ENCODE results near the gene ETS1. TPM values are rescaled to one million over a fixed set of nuclear protein-coding genes. Genes with fewer than 3 reads are reported as not detected.

Gene ETS1
- total and polyA plus RNA-seq, 2 experiments from 2014 or later: 25.6 to 52.6 TPM

DNA sequence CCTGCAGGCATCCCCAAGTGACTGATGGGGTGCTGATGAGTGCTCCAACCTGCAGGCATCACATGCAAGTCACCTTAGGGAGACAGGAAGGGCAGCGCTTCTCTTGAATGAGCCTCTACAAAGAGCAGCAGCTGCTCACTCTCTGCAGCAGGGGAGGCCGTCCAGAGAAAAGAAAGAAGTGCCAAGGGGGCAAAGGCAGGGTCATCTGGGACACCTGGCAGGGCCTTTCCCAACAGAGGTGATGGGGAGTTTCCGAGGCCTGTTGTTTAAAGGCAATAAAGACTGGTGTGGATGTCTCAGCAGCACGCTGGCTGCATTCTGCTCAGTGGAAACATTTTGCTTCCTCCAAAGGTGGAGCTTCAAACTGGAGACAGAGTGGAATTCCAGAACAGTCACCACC is 113.7 kb downstream of the ETS1 start:
- peaks cover 3% of the 10 kb centered on the region; the same call in 1 of the 3 replicates for H3K36me3 Mint-ChIP-seq (ENCODE audit: low read depth)
- H2AFZ ChIP-seq: no peak overlapping the region
- no peaks in the 10 kb centered on the region for H3K27me3 Mint-ChIP-seq (ENCODE audit: insufficient read depth, low read depth, poor library complexity)
- H3K4me1 Mint-ChIP-seq: peaks cover 15% of the 10 kb centered on the region; the same call in 2 of the 3 replicates
- no peaks in the 10 kb centered on the region for H3K9me3 Mint-ChIP-seq
- H3K4me3 Mint-ChIP-seq: no peak overlapping the region
- peaks cover 11% of the 10 kb centered on the region; the same call in 1 of the 2 replicates for H3K36me3 ChIP-seq (ENCODE audit: insufficient read depth)
- H3K79me2 ChIP-seq (replicated peaks; ENCODE audit: insufficient read depth): peaks cover 4% of the 10 kb centered on the region; the same call in 1 of the 2 replicates
- H4K20me1 ChIP-seq (replicated peaks; ENCODE audit: insufficient read depth): peaks cover 7% of the 10 kb centered on the region
- no peak for ATAC-seq
- H3K4me2 ChIP-seq: no peak overlapping the region
- H3K27ac Mint-ChIP-seq: no peak overlapping the region
- TF ChIP-seq ZNF331 (CRISPR knock-in tag; IDR thresholded peaks at IDR 0.05; ENCODE audit: low read depth) (no peak), EZH2 (IDR thresholded peaks at IDR 0.05; ENCODE audit: low read depth, unreplicated experiment) (no peak), CREB1 (CRISPR knock-in tag; IDR thresholded peaks at IDR 0.05; ENCODE audit: low read depth) (no peak), STAT1 (IDR thresholded peaks at IDR 0.05; ENCODE audit: unreplicated experiment) (no peak), POLR2AphosphoS5 (IDR thresholded peaks at IDR 0.05; ENCODE audit: low read depth) (no peak), ZNF114 (CRISPR knock-in tag; IDR thresholded peaks at IDR 0.05) (no peak), EZH2phosphoT487 (IDR thresholded peaks at IDR 0.05; ENCODE audit: unreplicated experiment) (no peak), NANOG (IDR thresholded peaks at IDR 0.05; ENCODE audit: borderline replicate concordance) (no peak), JUNB (IDR thresholded peaks at IDR 0.05; ENCODE audit: unreplicated experiment) (no peak)
- TF ChIP-seq, protein P1, sequence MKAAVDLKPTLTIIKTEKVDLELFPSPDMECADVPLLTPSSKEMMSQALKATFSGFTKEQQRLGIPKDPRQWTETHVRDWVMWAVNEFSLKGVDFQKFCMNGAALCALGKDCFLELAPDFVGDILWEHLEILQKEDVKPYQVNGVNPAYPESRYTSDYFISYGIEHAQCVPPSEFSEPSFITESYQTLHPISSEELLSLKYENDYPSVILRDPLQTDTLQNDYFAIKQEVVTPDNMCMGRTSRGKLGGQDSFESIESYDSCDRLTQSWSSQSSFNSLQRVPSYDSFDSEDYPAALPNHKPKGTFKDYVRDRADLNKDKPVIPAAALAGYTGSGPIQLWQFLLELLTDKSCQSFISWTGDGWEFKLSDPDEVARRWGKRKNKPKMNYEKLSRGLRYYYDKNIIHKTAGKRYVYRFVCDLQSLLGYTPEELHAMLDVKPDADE (IDR thresholded peaks at IDR 0.05): no peak
- TF ChIP-seq, protein P2, sequence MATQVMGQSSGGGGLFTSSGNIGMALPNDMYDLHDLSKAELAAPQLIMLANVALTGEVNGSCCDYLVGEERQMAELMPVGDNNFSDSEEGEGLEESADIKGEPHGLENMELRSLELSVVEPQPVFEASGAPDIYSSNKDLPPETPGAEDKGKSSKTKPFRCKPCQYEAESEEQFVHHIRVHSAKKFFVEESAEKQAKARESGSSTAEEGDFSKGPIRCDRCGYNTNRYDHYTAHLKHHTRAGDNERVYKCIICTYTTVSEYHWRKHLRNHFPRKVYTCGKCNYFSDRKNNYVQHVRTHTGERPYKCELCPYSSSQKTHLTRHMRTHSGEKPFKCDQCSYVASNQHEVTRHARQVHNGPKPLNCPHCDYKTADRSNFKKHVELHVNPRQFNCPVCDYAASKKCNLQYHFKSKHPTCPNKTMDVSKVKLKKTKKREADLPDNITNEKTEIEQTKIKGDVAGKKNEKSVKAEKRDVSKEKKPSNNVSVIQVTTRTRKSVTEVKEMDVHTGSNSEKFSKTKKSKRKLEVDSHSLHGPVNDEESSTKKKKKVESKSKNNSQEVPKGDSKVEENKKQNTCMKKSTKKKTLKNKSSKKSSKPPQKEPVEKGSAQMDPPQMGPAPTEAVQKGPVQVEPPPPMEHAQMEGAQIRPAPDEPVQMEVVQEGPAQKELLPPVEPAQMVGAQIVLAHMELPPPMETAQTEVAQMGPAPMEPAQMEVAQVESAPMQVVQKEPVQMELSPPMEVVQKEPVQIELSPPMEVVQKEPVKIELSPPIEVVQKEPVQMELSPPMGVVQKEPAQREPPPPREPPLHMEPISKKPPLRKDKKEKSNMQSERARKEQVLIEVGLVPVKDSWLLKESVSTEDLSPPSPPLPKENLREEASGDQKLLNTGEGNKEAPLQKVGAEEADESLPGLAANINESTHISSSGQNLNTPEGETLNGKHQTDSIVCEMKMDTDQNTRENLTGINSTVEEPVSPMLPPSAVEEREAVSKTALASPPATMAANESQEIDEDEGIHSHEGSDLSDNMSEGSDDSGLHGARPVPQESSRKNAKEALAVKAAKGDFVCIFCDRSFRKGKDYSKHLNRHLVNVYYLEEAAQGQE (IDR thresholded peaks at IDR 0.05; ENCODE audit: unreplicated experiment): no peak
- TF ChIP-seq, protein P3, sequence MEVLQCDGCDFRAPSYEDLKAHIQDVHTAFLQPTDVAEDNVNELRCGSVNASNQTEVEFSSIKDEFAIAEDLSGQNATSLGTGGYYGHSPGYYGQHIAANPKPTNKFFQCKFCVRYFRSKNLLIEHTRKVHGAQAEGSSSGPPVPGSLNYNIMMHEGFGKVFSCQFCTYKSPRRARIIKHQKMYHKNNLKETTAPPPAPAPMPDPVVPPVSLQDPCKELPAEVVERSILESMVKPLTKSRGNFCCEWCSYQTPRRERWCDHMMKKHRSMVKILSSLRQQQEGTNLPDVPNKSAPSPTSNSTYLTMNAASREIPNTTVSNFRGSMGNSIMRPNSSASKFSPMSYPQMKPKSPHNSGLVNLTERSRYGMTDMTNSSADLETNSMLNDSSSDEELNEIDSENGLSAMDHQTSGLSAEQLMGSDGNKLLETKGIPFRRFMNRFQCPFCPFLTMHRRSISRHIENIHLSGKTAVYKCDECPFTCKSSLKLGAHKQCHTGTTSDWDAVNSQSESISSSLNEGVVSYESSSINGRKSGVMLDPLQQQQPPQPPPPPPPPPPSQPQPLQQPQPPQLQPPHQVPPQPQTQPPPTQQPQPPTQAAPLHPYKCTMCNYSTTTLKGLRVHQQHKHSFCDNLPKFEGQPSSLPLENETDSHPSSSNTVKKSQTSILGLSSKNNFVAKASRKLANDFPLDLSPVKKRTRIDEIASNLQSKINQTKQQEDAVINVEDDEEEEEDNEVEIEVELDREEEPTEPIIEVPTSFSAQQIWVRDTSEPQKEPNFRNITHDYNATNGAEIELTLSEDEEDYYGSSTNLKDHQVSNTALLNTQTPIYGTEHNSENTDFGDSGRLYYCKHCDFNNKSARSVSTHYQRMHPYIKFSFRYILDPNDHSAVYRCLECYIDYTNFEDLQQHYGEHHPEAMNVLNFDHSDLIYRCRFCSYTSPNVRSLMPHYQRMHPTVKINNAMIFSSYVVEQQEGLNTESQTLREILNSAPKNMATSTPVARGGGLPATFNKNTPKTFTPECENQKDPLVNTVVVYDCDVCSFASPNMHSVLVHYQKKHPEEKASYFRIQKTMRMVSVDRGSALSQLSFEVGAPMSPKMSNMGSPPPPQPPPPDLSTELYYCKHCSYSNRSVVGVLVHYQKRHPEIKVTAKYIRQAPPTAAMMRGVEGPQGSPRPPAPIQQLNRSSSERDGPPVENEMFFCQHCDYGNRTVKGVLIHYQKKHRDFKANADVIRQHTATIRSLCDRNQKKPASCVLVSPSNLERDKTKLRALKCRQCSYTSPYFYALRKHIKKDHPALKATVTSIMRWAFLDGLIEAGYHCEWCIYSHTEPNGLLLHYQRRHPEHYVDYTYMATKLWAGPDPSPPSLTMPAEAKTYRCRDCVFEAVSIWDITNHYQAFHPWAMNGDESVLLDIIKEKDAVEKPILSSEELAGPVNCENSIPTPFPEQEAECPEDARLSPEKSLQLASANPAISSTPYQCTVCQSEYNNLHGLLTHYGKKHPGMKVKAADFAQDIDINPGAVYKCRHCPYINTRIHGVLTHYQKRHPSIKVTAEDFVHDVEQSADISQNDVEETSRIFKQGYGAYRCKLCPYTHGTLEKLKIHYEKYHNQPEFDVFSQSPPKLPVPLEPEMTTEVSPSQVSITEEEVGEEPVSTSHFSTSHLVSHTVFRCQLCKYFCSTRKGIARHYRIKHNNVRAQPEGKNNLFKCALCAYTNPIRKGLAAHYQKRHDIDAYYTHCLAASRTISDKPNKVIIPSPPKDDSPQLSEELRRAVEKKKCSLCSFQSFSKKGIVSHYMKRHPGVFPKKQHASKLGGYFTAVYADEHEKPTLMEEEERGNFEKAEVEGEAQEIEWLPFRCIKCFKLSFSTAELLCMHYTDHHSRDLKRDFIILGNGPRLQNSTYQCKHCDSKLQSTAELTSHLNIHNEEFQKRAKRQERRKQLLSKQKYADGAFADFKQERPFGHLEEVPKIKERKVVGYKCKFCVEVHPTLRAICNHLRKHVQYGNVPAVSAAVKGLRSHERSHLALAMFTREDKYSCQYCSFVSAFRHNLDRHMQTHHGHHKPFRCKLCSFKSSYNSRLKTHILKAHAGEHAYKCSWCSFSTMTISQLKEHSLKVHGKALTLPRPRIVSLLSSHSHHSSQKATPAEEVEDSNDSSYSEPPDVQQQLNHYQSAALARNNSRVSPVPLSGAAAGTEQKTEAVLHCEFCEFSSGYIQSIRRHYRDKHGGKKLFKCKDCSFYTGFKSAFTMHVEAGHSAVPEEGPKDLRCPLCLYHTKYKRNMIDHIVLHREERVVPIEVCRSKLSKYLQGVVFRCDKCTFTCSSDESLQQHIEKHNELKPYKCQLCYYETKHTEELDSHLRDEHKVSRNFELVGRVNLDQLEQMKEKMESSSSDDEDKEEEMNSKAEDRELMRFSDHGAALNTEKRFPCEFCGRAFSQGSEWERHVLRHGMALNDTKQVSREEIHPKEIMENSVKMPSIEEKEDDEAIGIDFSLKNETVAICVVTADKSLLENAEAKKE (CRISPR knock-in tag; IDR thresholded peaks at IDR 0.05): no peak
- TF ChIP-seq, protein P4, sequence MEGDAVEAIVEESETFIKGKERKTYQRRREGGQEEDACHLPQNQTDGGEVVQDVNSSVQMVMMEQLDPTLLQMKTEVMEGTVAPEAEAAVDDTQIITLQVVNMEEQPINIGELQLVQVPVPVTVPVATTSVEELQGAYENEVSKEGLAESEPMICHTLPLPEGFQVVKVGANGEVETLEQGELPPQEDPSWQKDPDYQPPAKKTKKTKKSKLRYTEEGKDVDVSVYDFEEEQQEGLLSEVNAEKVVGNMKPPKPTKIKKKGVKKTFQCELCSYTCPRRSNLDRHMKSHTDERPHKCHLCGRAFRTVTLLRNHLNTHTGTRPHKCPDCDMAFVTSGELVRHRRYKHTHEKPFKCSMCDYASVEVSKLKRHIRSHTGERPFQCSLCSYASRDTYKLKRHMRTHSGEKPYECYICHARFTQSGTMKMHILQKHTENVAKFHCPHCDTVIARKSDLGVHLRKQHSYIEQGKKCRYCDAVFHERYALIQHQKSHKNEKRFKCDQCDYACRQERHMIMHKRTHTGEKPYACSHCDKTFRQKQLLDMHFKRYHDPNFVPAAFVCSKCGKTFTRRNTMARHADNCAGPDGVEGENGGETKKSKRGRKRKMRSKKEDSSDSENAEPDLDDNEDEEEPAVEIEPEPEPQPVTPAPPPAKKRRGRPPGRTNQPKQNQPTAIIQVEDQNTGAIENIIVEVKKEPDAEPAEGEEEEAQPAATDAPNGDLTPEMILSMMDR (conservative IDR thresholded peaks at IDR 0.05; ENCODE audit: low read depth in 2 of 2): no peak
- DNase-seq (ENCODE audit: low spot score): no peak
- no peaks in the 10 kb centered on the region for H3K9me2 ChIP-seq (ENCODE audit: insufficient read depth)
- H3K27me3 ChIP-seq (ENCODE audit: insufficient read depth): no peaks in the 10 kb centered on the region
- no peak overlapping the region for H3K27ac ChIP-seq (ENCODE audit: low read depth)
- no peaks in the 10 kb centered on the region for H3K4me1 ChIP-seq (ENCODE audit: insufficient read depth)
- no peaks in the 10 kb centered on the region for H3F3A ChIP-seq (replicated peaks; ENCODE audit: low read depth)
- no peak overlapping the region for H3K4me3 ChIP-seq
